Stimulated activated CD4-positive, alpha-beta T cell treated with anti-CD3 and anti-CD28 coated beads, Interleukin-12 subunit alpha, Interleukin-12 subunit beta, amount 100 ng/mL, for 48 hours (primary cell): Measurements from ENCODE around the gene RNPEP.
"Not testable (repeated sequence)": the region's sequence is repeated elsewhere in the genome, so short reads cannot be mapped to it uniquely, and the experiment has no call there.

Experiments
- DNase-seq, 3 donors: peaks; one replicate each; pipeline ENCODE4 v3.0.0-alpha.2; 2020; ENCODE audit warnings: low read depth in 2 of 3, low spot score in 1 of 3

RNPEP gene

GRCh38 chr1:201955729-201956143, 26.7 kb upstream of the RNPEP start:
- DNase-seq, result no peak

- DNase-seq, result no peak
Observed at GRCh38 chr1:201958348-201958747, 24.1 kb upstream of the RNPEP start.

- not testable (repeated sequence) for DNase-seq
Observed at GRCh38 chr1:201962382-201962781, 20.1 kb upstream of the RNPEP start.

GRCh38 chr1:201964261-201964660, 18.2 kb upstream of the RNPEP start:
- DNase-seq, result no peak

- no peak for DNase-seq
Observed at GRCh38 chr1:201966171-201966570, 16.3 kb upstream of the RNPEP start.

GRCh38 chr1:201968202-201968925, 14.1 kb upstream of the RNPEP start:
- no peak for DNase-seq

- no peak for DNase-seq
Observed at GRCh38 chr1:201970334-201971159, 11.9 kb upstream of the RNPEP start.

- DNase-seq, result peak; percentile 31 to 67 (median 61)
Observed at GRCh38 chr1:201982082-201982622, 296 bp upstream of the RNPEP start.

GRCh38 chr1:201983380-201983805, 945 bp downstream of the RNPEP start:
- no peak for DNase-seq

- no peak for DNase-seq
Observed at GRCh38 chr1:201984446-201984845, 2.0 kb downstream of the RNPEP start.

GRCh38 chr1:201985355-201985754, 2.9 kb downstream of the RNPEP start:
- no peak for DNase-seq

- DNase-seq, result no peak
Observed at GRCh38 chr1:201988601-201989000, 6.2 kb downstream of the RNPEP start.

GRCh38 chr1:201989354-201990128, 7.1 kb downstream of the RNPEP start:
- no peak for DNase-seq

GRCh38 chr1:201990427-201990826, 8.0 kb downstream of the RNPEP start:
- DNase-seq, result no peak

- DNase-seq, result peak in 1 of 3 donors; percentile 3
Observed at GRCh38 chr1:201999625-202000238, 17.3 kb downstream of the RNPEP start.

- DNase-seq, result no peak
Observed at GRCh38 chr1:202002507-202002906, 20.1 kb downstream of the RNPEP start.

GRCh38 chr1:202004711-202005110, 22.3 kb downstream of the RNPEP start:
- no peak for DNase-seq

GRCh38 chr1:202005958-202006357, 23.5 kb downstream of the RNPEP start:
- no peak for DNase-seq

GRCh38 chr1:202007304-202007703, 24.9 kb downstream of the RNPEP start:
- DNase-seq, result no peak

- DNase-seq, result no peak
Observed at GRCh38 chr1:202007805-202008489, 25.5 kb downstream of the RNPEP start.
